KOPT-K1 (cell line): ENCODE results near the gene HSPB1.
"Not testable (repeated sequence)": the region's sequence is repeated elsewhere in the genome, so short reads cannot be mapped to it uniquely, and the experiment has no call there.

Source experiments
- H3K27ac ChIP-seq: fragments of 200-600 bp; sonication (generic); 2 replicates; pipeline ENCODE4 v1.5.1; 2016; ENCODE audit warnings: antibody characterized with exemption, mild to moderate bottlenecking, low read depth, low read length; ENCODE audit not compliant: poor library complexity, severe bottlenecking
- H3K36me3 ChIP-seq: fragments of 200-600 bp; sonication (generic); 2 replicates; pipeline ENCODE4 v1.5.1; 2017; ENCODE audit warnings: antibody characterized with exemption, mild to moderate bottlenecking, low read length, moderate library complexity; ENCODE audit not compliant: insufficient read depth
- H3K9me3 ChIP-seq: fragments of 200-600 bp; sonication (generic); 2 replicates; pipeline ENCODE4 v1.5.1; 2017; ENCODE audit warnings: antibody characterized with exemption, low read length, mild to moderate bottlenecking; ENCODE audit not compliant: insufficient read depth, poor library complexity, severe bottlenecking

HSPB1 gene

GRCh38 chr7:76291351-76292212 is 10.9 kb upstream of the HSPB1 start:
- no peaks in the 10 kb centered on the region for H3K36me3 ChIP-seq
- peak overlapping the region; percentile 14 for H3K27ac ChIP-seq
- no peaks in the 10 kb centered on the region for H3K9me3 ChIP-seq

GRCh38 chr7:76292213-76292573 is 10.3 kb upstream of the HSPB1 start:
- Histone ChIP-seq H3K27ac (no peak overlapping the region), H3K9me3 (no peaks in the 10 kb centered on the region), H3K36me3 (no peaks in the 10 kb centered on the region)

GRCh38 chr7:76292911-76293310 is 9.6 kb upstream of the HSPB1 start:
- not testable (repeated sequence) for H3K36me3 ChIP-seq, H3K9me3 ChIP-seq, H3K27ac ChIP-seq

GRCh38 chr7:76293407-76293901 is 9.0 kb upstream of the HSPB1 start:
- no peaks in the 10 kb centered on the region for H3K9me3 ChIP-seq
- H3K27ac ChIP-seq: no peak overlapping the region
- H3K36me3 ChIP-seq: no peaks in the 10 kb centered on the region

GRCh38 chr7:76294344-76295024 is 8.0 kb upstream of the HSPB1 start:
- no peaks in the 10 kb centered on the region for H3K36me3 ChIP-seq
- no peaks in the 10 kb centered on the region for H3K9me3 ChIP-seq
- no peak overlapping the region for H3K27ac ChIP-seq

GRCh38 chr7:76296743-76297740 is 5.4 kb upstream of the HSPB1 start:
- H3K36me3 ChIP-seq: no peaks in the 10 kb centered on the region
- no peaks in the 10 kb centered on the region for H3K9me3 ChIP-seq
- no peak overlapping the region for H3K27ac ChIP-seq

GRCh38 chr7:76300166-76300731 is 2.2 kb upstream of the HSPB1 start:
- Histone ChIP-seq H3K27ac (no peak overlapping the region), H3K9me3 (no peaks in the 10 kb centered on the region), H3K36me3 (no peaks in the 10 kb centered on the region)

- no peaks in the 10 kb centered on the region for H3K36me3 ChIP-seq
- no peak overlapping the region for H3K27ac ChIP-seq
- H3K9me3 ChIP-seq: no peaks in the 10 kb centered on the region
Observed at GRCh38 chr7:76301000-76301399, 1.5 kb upstream of the HSPB1 start.

GRCh38 chr7:76303202-76304147 is 1.0 kb downstream of the HSPB1 start:
- Histone ChIP-seq H3K27ac (peak overlapping the region; percentile 96), H3K9me3 (no peaks in the 10 kb centered on the region), H3K36me3 (no peaks in the 10 kb centered on the region)

- Histone ChIP-seq H3K36me3 (no peaks in the 10 kb centered on the region), H3K9me3 (no peaks in the 10 kb centered on the region), H3K27ac (peak overlapping the region; percentile 96)
Observed at GRCh38 chr7:76304888-76305375, 2.5 kb downstream of the HSPB1 start.

GRCh38 chr7:76308874-76309273 is 6.4 kb downstream of the HSPB1 start:
- not testable (repeated sequence) for H3K36me3 ChIP-seq
- H3K27ac ChIP-seq: peak overlapping the region; percentile 24

GRCh38 chr7:76309341-76310101 is 7.0 kb downstream of the HSPB1 start:
- not testable (repeated sequence) for H3K27ac ChIP-seq, H3K9me3 ChIP-seq, H3K36me3 ChIP-seq

More at GRCh38 chr7:76308874-76309273, 6.4 kb downstream of the HSPB1 start:
- H3K9me3 ChIP-seq: not testable (repeated sequence)
